ENCODE measurements around the gene PDE4C. TPM values are rescaled to one million over a fixed set of nuclear protein-coding genes. Genes with fewer than 3 reads are reported as not detected.

PDE4C gene
- total and polyA plus RNA-seq, 9 of the 15 experiments (the other 6 are each of a cell fraction or from before 2014, with no cell fraction given) = 0.04 to 0.91 (median 0.20) TPM; not detected in 1

DNA sequence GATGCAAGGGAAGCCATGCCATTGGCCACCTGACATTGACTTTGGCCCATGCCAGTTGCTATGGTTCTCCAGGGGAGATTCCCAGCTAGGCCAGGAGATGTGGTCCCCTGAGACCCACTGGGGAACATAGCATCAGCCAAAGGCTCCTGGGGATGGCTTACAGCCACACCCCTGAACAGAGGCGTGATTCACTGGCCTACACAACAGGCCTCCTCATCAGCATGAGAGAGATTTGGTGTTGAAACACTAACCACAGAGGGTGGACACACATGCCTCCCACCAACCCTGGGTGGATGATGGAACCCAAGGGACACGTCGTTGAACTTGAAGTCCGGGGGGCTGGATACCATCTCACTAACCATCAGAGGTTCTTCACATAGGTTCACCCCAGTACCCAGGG, 33.7 kb upstream of the PDE4C start (continued):
- TF ChIP-seq CEBPB (tag; IDR thresholded peaks at IDR 0.05) (no peak), SMARCA5 (IDR thresholded peaks at IDR 0.05) (no peak), ZNF239 (CRISPR knock-in tag; IDR thresholded peaks at IDR 0.05) (no peak), HNRNPUL1 (IDR thresholded peaks at IDR 0.05; ENCODE audit: low read length) (no peak), SIRT6 (IDR thresholded peaks at IDR 0.05; ENCODE audit: low read depth, low read length) (no peak), PATZ1 (CRISPR knock-in tag; IDR thresholded peaks at IDR 0.05; ENCODE audit: borderline replicate concordance) (no peak), HBP1 (CRISPR knock-in tag; IDR thresholded peaks at IDR 0.05) (no peak), RAD51 (IDR thresholded peaks at IDR 0.05; ENCODE audit: borderline replicate concordance, low read depth) (no peak)
